ENCODE results near the gene IGSF21. TPM values are rescaled to one million over a fixed set of nuclear protein-coding genes. Genes with fewer than 3 reads are reported as not detected.
A peak's percentile ranks its signal among the peaks of the same experiment; 100 is the strongest.
"Not testable (repeated sequence)": the region's sequence is repeated elsewhere in the genome, so short reads cannot be mapped to it uniquely, and the experiment has no call there.

Gene IGSF21
- total RNA-seq, 1 experiment from 2014 or later: not detected

GRCh38 chr1:18363436-18363835 is 255.8 kb downstream of the IGSF21 start:
- DNase-seq (ENCODE audit: low read depth, low spot score): no peak
- in situ Hi-C loops (cut with HindIII; ENCODE audit: low pct_unique_long_range_greater_than_20kb, low sequenced_read_pairs): no loop called here

GRCh38 chr1:18365099-18365705 is 257.6 kb downstream of the IGSF21 start:
- no peak for DNase-seq (ENCODE audit: low read depth, low spot score)
- in situ Hi-C loops (cut with HindIII; ENCODE audit: low pct_unique_long_range_greater_than_20kb, low sequenced_read_pairs): no loop called here

DNA sequence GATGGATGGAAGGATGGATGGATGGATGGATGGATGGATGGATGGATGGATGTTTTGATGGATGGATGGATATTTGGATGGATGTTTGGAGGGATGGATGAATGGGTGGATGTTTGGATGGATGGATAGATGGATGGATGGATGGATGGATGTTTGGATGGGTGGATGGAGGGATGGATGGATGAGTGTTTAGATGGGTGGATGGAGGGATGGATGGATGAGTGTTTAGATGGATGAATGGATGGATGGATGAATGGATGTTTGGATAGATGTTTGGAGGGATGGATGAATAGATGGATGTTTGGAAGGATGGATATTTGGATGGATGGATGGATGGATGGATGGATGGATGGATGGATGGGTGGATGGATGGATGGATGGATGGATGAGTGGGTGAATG is 264.9 kb downstream of the IGSF21 start:
- DNase-seq (ENCODE audit: low read depth, low spot score); in situ Hi-C loops (cut with HindIII; ENCODE audit: low pct_unique_long_range_greater_than_20kb, low sequenced_read_pairs): not testable (repeated sequence)

GRCh38 chr1:18373151-18373550 is 265.6 kb downstream of the IGSF21 start:
- in situ Hi-C loops (cut with HindIII; ENCODE audit: low pct_unique_long_range_greater_than_20kb, low sequenced_read_pairs): no loop called here
- no peak for DNase-seq (ENCODE audit: low read depth, low spot score)

DNA sequence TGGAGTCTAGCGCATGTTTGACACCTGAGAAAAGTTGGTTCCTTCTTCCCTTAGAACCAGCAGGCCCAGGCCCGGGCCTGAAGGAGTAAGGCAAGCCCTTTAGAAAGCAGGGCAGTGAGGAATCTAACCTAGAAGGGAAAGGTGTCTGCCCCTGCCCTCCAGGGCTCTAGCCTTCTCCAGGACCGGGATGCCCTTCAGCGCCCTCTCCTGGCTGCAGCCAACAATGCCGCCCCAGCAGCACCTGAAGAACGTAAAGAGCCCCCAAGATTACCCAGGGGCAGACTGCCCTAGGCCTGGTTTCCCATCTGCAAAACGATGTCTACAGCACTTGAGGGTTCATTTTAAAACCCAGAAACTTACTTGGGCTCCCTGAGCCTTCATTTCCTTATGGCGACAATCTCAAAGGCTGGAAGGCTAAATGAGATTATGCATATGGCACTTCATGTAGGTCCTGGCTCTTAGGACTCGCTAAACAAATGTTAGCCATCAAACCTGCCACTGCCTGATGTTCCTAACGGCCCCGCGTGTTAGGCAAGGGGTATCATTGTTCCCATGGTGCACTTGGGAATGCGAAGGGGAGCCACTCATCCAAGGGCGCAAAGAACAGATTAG is 266.4 kb downstream of the IGSF21 start:
- peak; percentile 39 for DNase-seq (ENCODE audit: low read depth, low spot score)

GRCh38 chr1:18376661-18377060 is 269.1 kb downstream of the IGSF21 start:
- in situ Hi-C loops (cut with HindIII; ENCODE audit: low pct_unique_long_range_greater_than_20kb, low sequenced_read_pairs): no loop called here
- no peak for DNase-seq (ENCODE audit: low read depth, low spot score)

More for the DNA sequence above, 266.4 kb downstream of the IGSF21 start:
- in situ Hi-C loops (cut with HindIII; ENCODE audit: low pct_unique_long_range_greater_than_20kb, low sequenced_read_pairs): no loop called here

DNA sequence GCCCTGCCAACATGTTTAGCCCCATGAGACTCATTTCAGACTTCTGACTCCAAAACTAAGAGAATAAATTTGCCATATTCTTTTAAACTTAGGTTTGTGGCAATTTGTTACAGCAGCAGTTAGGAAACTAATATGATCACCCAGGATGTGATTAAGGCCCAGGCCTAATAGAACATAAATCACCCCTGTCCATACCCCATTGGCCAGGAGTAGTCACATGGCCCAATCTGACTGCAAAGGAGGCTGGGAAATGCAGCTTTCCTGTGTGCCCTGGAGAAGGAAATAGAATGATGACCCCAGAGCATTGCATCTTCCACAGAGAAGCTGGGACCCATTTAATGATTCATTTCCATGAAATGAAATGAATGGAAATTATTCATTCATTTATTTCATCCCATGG is 272.7 kb downstream of the IGSF21 start:
- DNase-seq (ENCODE audit: low read depth, low spot score): no peak
- in situ Hi-C loops (cut with HindIII; ENCODE audit: low pct_unique_long_range_greater_than_20kb, low sequenced_read_pairs): no loop called here

DNA sequence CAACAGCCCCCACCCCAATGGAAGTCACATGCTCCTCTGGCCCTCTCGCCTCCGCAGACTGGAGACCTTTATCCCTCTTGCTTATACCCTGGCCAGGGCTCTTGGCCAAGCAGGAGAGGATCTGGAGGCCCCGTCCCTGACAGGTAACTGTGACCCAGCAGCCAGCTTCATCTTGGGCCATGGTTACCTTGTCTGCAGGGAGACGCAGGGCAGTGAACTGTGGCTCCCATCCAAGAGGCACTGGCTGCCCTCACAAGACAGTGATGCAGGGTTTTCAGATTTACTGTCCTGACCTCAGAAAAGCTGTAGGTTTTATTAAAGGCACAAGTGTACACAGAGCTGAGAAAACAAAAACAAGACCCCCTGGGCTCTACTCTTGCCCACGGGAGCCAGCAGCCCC is 276.5 kb downstream of the IGSF21 start:
- in situ Hi-C loops (cut with HindIII; ENCODE audit: low pct_unique_long_range_greater_than_20kb, low sequenced_read_pairs): no loop called here
- DNase-seq (ENCODE audit: low read depth, low spot score): no peak

GRCh38 chr1:18384471-18384870 is 276.9 kb downstream of the IGSF21 start:
- in situ Hi-C loops (cut with HindIII; ENCODE audit: low pct_unique_long_range_greater_than_20kb, low sequenced_read_pairs): no loop called here
- no peak for DNase-seq (ENCODE audit: low read depth, low spot score)

DNA sequence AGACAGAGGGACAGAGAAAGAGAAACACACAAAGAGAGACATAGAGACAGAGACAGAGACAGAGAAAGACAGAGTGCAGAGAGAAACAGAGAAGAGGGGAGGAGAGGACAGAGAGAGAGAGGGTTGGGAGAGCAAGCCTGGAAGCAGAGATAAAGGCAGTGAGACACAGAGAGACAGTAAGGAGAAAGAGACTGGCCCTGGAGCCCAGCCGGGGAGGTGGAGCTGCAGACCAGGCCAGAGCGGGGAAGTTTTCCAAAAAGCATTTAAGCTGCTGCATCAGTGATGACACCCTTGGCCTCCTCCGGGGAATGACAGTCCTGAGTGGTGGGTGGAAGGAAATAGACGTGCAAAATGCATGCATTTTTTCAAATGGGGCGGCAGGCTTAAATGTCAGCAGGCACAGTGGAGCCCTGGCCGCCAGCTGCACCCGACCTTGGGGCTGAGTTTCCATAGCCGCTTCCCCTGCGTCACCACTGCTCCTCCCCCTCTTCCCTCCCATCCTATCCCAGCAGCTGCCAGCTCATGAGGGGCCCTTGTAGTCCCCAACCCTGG is 277.7 kb downstream of the IGSF21 start:
- in situ Hi-C loops (cut with HindIII; ENCODE audit: low pct_unique_long_range_greater_than_20kb, low sequenced_read_pairs): no loop called here
- no peak for DNase-seq (ENCODE audit: low read depth, low spot score)

DNA sequence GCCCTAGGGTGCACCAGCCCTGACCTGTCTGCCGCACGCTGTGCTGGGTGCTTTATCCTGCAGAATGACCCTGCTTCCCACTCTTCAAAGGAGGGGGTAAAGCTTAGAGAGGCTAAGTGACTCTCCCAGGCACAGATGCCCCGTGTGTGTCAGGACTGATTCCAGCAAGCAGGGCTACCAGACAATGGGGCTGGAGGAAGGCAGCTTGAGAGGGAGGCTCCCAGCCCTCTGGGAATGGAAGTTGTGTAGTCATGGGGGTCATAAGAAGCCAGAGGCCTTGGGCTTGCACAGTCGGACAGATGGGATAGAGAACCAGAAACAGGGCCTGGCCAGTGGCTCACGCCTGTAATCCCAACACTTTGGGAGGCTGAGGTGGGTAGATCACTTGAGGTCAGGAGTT is 279.0 kb downstream of the IGSF21 start:
- DNase-seq (ENCODE audit: low read depth, low spot score): no peak
- in situ Hi-C loops (cut with HindIII; ENCODE audit: low pct_unique_long_range_greater_than_20kb, low sequenced_read_pairs): no loop called here

- no peak for DNase-seq (ENCODE audit: low read depth, low spot score)
- in situ Hi-C loops (cut with HindIII; ENCODE audit: low pct_unique_long_range_greater_than_20kb, low sequenced_read_pairs): no loop called here
These were observed 279.7 kb downstream of the IGSF21 start for GRCh38 chr1:18387307-18387706.

DNA sequence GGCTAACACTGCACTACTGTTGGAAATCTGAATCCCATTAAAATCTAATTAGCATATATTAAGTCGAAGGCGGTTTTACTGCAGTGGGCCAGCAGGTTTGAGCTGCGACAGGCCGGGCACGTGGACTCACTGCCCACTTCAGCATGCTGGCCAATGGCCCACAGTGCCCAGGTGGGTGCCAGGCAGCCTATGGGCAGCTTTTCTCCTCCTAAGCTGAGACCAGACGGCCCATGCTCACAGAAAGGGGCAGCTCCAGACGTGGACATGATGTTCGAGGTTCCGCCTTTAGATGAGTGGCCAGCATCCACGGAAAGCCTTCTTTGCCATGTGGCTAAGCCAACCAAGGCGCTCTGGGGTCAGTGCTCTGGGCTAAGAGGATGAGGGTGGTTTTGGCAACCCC is 283.4 kb downstream of the IGSF21 start:
- DNase-seq (ENCODE audit: low read depth, low spot score): no peak
- in situ Hi-C loops (cut with HindIII; ENCODE audit: low pct_unique_long_range_greater_than_20kb, low sequenced_read_pairs): no loop called here

- in situ Hi-C loops (cut with HindIII; ENCODE audit: low pct_unique_long_range_greater_than_20kb, low sequenced_read_pairs): no loop called here
These were observed 287.1 kb downstream of the IGSF21 start for GRCh38 chr1:18394563-18395156.

GRCh38 chr1:18396247-18396980 is 288.8 kb downstream of the IGSF21 start:
- in situ Hi-C loops (cut with HindIII; ENCODE audit: low pct_unique_long_range_greater_than_20kb, low sequenced_read_pairs): no loop called here
- no peak for DNase-seq (ENCODE audit: low read depth, low spot score)

More at GRCh38 chr1:18394563-18395156, 287.1 kb downstream of the IGSF21 start:
- no peak for DNase-seq (ENCODE audit: low read depth, low spot score)

GRCh38 chr1:18397641-18398040 is 290.0 kb downstream of the IGSF21 start:
- DNase-seq (ENCODE audit: low read depth, low spot score): no peak
- in situ Hi-C loops (cut with HindIII; ENCODE audit: low pct_unique_long_range_greater_than_20kb, low sequenced_read_pairs): no loop called here

DNA sequence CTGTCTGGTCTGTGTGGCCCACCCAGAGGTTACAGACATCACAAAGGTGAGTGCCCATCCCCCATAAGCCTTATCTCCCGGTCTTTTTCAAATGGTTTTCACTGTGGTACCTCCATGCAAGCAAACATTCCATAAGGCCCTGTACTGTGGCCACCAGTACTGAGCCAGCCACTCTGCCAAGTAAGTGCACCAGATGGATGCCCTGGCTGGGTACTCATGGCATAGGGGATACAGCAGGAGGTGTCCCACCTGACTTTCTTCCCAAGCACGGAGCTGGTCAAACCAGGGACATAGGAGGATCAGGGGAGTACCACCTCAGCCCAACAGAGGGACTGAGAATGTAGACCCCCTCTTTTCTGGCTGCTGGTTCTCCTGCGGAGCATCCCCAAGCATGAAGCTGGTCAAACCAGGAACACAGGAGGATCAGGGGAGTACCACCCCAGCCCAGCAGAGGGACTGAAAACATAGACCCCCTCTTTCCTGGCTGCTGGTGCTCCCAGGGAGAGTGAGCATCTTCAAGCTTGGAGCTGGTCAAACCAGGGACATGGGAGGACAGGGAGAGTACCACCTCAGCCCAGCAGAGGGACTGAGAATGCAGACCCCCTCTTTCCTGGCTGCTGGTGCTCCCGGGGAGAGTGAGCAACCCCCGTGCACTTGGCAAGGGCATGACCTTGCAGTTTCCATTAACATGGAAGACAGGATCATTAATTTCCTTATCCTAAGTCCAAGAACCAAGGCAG is 291.4 kb downstream of the IGSF21 start:
- no peak for DNase-seq (ENCODE audit: low read depth, low spot score)
- in situ Hi-C loops (cut with HindIII; ENCODE audit: low pct_unique_long_range_greater_than_20kb, low sequenced_read_pairs): no loop called here
